Measurements from ENCODE around the gene SCAP.

DNA sequence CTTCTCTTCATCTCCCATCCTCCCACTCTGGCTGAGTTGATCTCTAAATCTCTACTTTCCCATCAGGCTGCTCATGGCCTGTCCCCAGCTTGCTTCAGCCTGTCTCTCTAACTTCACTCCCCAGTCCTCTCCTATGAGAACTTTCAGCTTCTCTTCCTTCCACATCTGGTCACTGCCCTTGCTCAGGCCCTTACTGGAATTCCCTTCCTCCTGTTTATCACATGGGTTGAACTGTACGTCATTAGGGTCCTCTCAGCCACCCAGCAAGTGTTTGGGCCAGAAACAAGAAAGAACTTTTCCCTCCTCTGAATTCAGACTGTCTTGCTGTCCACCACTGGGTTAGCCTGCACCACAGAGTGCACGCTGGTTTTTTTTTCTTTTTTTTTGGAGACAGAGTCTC lies 89.9 kb downstream of the SCAP start:
- TF ChIP-seq, protein P1, sequence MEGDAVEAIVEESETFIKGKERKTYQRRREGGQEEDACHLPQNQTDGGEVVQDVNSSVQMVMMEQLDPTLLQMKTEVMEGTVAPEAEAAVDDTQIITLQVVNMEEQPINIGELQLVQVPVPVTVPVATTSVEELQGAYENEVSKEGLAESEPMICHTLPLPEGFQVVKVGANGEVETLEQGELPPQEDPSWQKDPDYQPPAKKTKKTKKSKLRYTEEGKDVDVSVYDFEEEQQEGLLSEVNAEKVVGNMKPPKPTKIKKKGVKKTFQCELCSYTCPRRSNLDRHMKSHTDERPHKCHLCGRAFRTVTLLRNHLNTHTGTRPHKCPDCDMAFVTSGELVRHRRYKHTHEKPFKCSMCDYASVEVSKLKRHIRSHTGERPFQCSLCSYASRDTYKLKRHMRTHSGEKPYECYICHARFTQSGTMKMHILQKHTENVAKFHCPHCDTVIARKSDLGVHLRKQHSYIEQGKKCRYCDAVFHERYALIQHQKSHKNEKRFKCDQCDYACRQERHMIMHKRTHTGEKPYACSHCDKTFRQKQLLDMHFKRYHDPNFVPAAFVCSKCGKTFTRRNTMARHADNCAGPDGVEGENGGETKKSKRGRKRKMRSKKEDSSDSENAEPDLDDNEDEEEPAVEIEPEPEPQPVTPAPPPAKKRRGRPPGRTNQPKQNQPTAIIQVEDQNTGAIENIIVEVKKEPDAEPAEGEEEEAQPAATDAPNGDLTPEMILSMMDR (IDR thresholded peaks at IDR 0.05), result no peak
- no peak for TF ChIP-seq POLR2A (IDR thresholded peaks at IDR 0.05)

All from ovary (tissue), 3 donors.